C4-2B (cell line): ENCODE measurements around the gene CXXC5.

Source experiments
- ZFX ChIP-seq: fragments of 450-650 bp; IDR thresholded peaks from 2 replicates; pipeline ENCODE4 v1.6.1; 2017
- TF ChIP-seq, protein P1 (sequence below): fragments of 450-650 bp; conservative IDR thresholded peaks from 2 replicates; pipeline ENCODE4 v1.5.1; 2017; ENCODE audit warnings: mild to moderate bottlenecking

GRCh38 chr5:139710319-139711066, 62.3 kb downstream of the CXXC5 start:
- TF ChIP-seq, protein P1, sequence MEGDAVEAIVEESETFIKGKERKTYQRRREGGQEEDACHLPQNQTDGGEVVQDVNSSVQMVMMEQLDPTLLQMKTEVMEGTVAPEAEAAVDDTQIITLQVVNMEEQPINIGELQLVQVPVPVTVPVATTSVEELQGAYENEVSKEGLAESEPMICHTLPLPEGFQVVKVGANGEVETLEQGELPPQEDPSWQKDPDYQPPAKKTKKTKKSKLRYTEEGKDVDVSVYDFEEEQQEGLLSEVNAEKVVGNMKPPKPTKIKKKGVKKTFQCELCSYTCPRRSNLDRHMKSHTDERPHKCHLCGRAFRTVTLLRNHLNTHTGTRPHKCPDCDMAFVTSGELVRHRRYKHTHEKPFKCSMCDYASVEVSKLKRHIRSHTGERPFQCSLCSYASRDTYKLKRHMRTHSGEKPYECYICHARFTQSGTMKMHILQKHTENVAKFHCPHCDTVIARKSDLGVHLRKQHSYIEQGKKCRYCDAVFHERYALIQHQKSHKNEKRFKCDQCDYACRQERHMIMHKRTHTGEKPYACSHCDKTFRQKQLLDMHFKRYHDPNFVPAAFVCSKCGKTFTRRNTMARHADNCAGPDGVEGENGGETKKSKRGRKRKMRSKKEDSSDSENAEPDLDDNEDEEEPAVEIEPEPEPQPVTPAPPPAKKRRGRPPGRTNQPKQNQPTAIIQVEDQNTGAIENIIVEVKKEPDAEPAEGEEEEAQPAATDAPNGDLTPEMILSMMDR: no peak
- TF ChIP-seq ZFX: no peak
